Heart left ventricle (tissue), 13 donors: Measurements from ENCODE around the gene PYCARD.
"Not testable (repeated sequence)": the region's sequence is repeated elsewhere in the genome, so short reads cannot be mapped to it uniquely, and the experiment has no call there.

Source experiments
- POLR2A ChIP-seq, 2 donors: fragments of 450-650 bp; IDR thresholded peaks; one replicate each; pipeline ENCODE4 v1.6.1; 2017; ENCODE audit warnings: antibody characterized with exemption in 2 of 2, mild to moderate bottlenecking in 2 of 2, moderate library complexity in 2 of 2
- TF ChIP-seq, protein P1 (sequence below), 12 donors: fragments of 200-600 bp; sonication (generic) in 4 of 12; IDR thresholded peaks; one replicate each; pipeline versions ENCODE4 v1.5.0 to v1.8.0; 2018 to 2022; ENCODE audit warnings: antibody characterized with exemption in 12 of 12, mild to moderate bottlenecking in 5 of 12
- donor health status: ischemic (EF 13 %, LVEDD 7.1; RV severe dilation, severe dysfunction).
- donor health status: DM: no; HTN: yes; CAD: no.
- donor health status: DM: no; HTN: no; CAD: no.
- donor health status: ischemic (EF 25% LVEDD 6.9; RV normal size, moderate dysfunction).
- donor health status: ischemic (EF 25% LVEDD 5.7; RV mildly dilated, moderate dysfunction).
- donor health status: ischemic (EF 35%, LVEDD 5.7; RV mildly dilated, moderate dysfunction).
- donor health status: nonischemic (EF 11% LVEDD 7.7; RV severe dilation, severe dysfunction).
- donor health status: DM: yes; HTN: yes; CAD: no.
- donor health status: PGD.
- donor health status: ischemic (EF 29% LVEDD 5.4; RV normal size, mild dysfunction).
- donor health status: nonischemic (EF 23%, LVEDD 6.1; RV moderate dilation, normal function).

DNA sequence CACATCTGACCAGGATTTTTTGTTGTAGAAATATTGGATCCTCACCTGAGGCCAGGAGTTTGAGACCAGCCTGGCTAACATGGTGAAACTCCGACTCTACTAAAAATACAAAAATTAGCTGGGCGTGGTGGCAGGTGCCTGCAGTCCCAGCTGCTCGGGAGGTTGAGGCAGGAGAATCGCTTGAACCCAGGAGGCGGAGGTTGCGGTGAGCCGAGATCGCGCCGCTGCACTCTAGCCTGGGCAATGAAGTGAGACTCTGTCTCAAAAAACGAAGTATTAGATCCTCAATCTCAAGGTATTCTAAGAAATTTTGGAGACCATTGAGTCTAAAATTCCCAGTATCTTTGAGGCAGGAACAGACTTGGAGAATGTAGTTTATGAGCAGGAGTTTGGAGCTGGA is 6.7 kb downstream of the PYCARD start:
- TF ChIP-seq POLR2A (IDR thresholded peaks at IDR 0.05), result not testable (repeated sequence)
- TF ChIP-seq, protein P1, sequence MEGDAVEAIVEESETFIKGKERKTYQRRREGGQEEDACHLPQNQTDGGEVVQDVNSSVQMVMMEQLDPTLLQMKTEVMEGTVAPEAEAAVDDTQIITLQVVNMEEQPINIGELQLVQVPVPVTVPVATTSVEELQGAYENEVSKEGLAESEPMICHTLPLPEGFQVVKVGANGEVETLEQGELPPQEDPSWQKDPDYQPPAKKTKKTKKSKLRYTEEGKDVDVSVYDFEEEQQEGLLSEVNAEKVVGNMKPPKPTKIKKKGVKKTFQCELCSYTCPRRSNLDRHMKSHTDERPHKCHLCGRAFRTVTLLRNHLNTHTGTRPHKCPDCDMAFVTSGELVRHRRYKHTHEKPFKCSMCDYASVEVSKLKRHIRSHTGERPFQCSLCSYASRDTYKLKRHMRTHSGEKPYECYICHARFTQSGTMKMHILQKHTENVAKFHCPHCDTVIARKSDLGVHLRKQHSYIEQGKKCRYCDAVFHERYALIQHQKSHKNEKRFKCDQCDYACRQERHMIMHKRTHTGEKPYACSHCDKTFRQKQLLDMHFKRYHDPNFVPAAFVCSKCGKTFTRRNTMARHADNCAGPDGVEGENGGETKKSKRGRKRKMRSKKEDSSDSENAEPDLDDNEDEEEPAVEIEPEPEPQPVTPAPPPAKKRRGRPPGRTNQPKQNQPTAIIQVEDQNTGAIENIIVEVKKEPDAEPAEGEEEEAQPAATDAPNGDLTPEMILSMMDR (IDR thresholded peaks at IDR 0.05), result not testable (repeated sequence)
